ENCODE data around the gene GDF15.

The GDF15 gene

DNA sequence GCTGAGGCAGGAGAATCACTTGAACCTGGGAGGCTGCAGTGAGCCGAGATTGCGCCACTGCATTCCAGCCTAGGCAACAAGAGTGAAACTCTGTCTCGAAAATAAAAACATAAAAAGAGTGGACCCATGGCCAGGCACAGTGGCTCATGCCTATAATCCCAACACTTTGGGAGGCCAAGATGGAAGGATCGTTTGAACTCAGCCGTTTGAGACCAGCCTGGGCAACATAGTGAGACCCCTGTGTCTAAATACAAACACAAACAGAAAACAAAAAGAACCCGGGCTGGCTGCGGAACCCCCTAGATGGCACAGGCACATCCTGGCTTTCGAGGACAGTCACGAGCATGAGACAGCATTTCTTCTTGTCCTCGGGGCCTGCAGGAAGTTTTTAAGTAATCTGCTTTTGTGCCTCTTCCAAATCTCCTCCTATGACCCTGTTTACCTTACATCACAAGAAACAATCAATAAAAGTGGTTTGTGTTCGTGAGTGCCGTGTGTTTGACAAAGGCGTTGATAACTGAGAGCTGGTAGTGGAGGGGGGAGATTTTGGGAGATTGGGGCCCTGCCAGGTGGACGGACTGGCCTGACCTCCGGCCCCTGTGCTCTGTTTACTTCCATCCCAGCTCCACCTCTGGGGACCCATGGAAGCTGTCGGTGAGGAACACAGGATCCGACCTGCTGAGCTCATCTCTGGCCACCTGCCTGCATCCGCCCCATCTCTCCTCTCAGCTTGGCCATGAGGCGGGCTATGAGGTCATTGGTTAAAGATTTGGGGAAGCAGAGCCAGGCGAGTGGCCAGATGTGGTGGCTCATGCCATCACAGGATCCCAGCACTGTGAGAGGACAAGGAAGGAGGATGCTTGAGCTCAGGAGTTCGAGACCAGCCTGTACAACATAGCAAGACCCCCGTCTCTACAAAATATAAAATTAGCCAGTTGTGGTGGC, 5.9 kb upstream of the GDF15 start (continued):
- TF ChIP-seq BCL11A (tag by site-specific recombination; IDR thresholded peaks at IDR 0.05; ENCODE audit: low read depth) = no peak
- TF ChIP-seq ZNF350 (tag by site-specific recombination; IDR thresholded peaks at IDR 0.05) = no peak
- TF ChIP-seq SCRT2 (tag by site-specific recombination; IDR thresholded peaks at IDR 0.05) = peak; percentile 83
- no peak for TF ChIP-seq YY2 (tag by site-specific recombination; IDR thresholded peaks at IDR 0.05)
- TF ChIP-seq, protein P1, sequence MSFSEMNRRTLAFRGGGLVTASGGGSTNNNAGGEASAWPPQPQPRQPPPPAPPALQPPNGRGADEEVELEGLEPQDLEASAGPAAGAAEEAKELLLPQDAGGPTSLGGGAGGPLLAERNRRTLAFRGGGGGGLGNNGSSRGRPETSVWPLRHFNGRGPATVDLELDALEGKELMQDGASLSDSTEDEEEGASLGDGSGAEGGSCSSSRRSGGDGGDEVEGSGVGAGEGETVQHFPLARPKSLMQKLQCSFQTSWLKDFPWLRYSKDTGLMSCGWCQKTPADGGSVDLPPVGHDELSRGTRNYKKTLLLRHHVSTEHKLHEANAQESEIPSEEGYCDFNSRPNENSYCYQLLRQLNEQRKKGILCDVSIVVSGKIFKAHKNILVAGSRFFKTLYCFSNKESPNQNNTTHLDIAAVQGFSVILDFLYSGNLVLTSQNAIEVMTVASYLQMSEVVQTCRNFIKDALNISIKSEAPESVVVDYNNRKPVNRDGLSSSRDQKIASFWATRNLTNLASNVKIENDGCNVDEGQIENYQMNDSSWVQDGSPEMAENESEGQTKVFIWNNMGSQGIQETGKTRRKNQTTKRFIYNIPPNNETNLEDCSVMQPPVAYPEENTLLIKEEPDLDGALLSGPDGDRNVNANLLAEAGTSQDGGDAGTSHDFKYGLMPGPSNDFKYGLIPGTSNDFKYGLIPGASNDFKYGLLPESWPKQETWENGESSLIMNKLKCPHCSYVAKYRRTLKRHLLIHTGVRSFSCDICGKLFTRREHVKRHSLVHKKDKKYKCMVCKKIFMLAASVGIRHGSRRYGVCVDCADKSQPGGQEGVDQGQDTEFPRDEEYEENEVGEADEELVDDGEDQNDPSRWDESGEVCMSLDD (tag by site-specific recombination; IDR thresholded peaks at IDR 0.05) = peak; percentile 72; the same call in 1 of the 2 replicates
- TF ChIP-seq, protein P2, sequence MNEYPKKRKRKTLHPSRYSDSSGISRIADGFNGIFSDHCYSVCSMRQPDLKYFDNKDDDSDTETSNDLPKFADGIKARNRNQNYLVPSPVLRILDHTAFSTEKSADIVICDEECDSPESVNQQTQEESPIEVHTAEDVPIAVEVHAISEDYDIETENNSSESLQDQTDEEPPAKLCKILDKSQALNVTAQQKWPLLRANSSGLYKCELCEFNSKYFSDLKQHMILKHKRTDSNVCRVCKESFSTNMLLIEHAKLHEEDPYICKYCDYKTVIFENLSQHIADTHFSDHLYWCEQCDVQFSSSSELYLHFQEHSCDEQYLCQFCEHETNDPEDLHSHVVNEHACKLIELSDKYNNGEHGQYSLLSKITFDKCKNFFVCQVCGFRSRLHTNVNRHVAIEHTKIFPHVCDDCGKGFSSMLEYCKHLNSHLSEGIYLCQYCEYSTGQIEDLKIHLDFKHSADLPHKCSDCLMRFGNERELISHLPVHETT (tag by site-specific recombination; IDR thresholded peaks at IDR 0.05) = no peak; the same call in none of the 2 replicates
- no peak for TF ChIP-seq ZNF596 (tag by site-specific recombination; IDR thresholded peaks at IDR 0.05)
- TF ChIP-seq WT1 (tag by site-specific recombination; IDR thresholded peaks at IDR 0.05) = peak; percentile 17; the same call in 1 of the 2 replicates
- TF ChIP-seq ZNF174 (tag by site-specific recombination; IDR thresholded peaks at IDR 0.05) = no peak
- TF ChIP-seq ZNF416 (tag by site-specific recombination; IDR thresholded peaks at IDR 0.05) = no peak
- no peak for TF ChIP-seq ZNF48 (tag by site-specific recombination; IDR thresholded peaks at IDR 0.05)
- no peak for TF ChIP-seq ZNF146 (tag by site-specific recombination; IDR thresholded peaks at IDR 0.05)
- TF ChIP-seq ZNF155 (tag by site-specific recombination; IDR thresholded peaks at IDR 0.05) = no peak
- no peak for TF ChIP-seq HOXD13 (CRISPR knock-in tag; IDR thresholded peaks at IDR 0.05; ENCODE audit: borderline replicate concordance)
- TF ChIP-seq ZXDB (tag by site-specific recombination; IDR thresholded peaks at IDR 0.05) = peak; percentile 46; the same call in 1 of the 2 replicates
- TF ChIP-seq, protein P3, sequence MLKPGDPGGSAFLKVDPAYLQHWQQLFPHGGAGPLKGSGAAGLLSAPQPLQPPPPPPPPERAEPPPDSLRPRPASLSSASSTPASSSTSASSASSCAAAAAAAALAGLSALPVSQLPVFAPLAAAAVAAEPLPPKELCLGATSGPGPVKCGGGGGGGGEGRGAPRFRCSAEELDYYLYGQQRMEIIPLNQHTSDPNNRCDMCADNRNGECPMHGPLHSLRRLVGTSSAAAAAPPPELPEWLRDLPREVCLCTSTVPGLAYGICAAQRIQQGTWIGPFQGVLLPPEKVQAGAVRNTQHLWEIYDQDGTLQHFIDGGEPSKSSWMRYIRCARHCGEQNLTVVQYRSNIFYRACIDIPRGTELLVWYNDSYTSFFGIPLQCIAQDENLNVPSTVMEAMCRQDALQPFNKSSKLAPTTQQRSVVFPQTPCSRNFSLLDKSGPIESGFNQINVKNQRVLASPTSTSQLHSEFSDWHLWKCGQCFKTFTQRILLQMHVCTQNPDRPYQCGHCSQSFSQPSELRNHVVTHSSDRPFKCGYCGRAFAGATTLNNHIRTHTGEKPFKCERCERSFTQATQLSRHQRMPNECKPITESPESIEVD (tag by site-specific recombination; IDR thresholded peaks at IDR 0.05) = no peak
- TF ChIP-seq, protein P4, sequence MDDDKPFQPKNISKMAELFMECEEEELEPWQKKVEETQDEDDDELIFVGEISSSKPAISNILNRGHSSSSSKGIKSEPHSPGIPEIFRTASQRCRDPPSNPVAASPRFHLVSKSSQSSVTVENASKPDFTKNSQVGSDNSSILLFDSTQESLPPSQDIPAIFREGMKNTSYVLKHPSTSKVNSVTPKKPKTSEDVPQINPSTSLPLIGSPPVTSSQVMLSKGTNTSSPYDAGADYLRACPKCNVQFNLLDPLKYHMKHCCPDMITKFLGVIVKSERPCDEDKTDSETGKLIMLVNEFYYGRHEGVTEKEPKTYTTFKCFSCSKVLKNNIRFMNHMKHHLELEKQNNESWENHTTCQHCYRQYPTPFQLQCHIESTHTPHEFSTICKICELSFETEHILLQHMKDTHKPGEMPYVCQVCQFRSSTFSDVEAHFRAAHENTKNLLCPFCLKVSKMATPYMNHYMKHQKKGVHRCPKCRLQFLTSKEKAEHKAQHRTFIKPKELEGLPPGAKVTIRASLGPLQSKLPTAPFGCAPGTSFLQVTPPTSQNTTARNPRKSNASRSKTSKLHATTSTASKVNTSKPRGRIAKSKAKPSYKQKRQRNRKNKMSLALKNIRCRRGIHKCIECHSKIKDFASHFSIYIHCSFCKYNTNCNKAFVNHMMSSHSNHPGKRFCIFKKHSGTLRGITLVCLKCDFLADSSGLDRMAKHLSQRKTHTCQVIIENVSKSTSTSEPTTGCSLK (tag by site-specific recombination; IDR thresholded peaks at IDR 0.05) = no peak
- TF ChIP-seq, protein P5, sequence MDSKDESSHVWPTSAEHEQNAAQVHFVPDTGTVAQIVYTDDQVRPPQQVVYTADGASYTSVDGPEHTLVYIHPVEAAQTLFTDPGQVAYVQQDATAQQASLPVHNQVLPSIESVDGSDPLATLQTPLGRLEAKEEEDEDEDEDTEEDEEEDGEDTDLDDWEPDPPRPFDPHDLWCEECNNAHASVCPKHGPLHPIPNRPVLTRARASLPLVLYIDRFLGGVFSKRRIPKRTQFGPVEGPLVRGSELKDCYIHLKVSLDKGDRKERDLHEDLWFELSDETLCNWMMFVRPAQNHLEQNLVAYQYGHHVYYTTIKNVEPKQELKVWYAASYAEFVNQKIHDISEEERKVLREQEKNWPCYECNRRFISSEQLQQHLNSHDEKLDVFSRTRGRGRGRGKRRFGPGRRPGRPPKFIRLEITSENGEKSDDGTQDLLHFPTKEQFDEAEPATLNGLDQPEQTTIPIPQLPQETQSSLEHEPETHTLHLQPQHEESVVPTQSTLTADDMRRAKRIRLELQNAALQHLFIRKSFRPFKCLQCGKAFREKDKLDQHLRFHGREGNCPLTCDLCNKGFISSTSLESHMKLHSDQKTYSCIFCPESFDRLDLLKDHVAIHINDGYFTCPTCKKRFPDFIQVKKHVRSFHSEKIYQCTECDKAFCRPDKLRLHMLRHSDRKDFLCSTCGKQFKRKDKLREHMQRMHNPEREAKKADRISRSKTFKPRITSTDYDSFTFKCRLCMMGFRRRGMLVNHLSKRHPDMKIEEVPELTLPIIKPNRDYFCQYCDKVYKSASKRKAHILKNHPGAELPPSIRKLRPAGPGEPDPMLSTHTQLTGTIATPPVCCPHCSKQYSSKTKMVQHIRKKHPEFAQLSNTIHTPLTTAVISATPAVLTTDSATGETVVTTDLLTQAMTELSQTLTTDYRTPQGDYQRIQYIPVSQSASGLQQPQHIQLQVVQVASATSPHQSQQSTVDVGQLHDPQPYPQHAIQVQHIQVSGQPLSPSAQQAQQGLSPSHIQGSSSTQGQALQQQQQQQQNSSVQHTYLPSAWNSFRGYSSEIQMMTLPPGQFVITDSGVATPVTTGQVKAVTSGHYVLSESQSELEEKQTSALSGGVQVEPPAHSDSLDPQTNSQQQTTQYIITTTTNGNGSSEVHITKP (tag by site-specific recombination; IDR thresholded peaks at IDR 0.05) = peak; percentile 88
- TF ChIP-seq, protein P6, sequence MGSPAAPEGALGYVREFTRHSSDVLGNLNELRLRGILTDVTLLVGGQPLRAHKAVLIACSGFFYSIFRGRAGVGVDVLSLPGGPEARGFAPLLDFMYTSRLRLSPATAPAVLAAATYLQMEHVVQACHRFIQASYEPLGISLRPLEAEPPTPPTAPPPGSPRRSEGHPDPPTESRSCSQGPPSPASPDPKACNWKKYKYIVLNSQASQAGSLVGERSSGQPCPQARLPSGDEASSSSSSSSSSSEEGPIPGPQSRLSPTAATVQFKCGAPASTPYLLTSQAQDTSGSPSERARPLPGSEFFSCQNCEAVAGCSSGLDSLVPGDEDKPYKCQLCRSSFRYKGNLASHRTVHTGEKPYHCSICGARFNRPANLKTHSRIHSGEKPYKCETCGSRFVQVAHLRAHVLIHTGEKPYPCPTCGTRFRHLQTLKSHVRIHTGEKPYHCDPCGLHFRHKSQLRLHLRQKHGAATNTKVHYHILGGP (tag by site-specific recombination; IDR thresholded peaks at IDR 0.05) = no peak
- TF ChIP-seq, protein P7, sequence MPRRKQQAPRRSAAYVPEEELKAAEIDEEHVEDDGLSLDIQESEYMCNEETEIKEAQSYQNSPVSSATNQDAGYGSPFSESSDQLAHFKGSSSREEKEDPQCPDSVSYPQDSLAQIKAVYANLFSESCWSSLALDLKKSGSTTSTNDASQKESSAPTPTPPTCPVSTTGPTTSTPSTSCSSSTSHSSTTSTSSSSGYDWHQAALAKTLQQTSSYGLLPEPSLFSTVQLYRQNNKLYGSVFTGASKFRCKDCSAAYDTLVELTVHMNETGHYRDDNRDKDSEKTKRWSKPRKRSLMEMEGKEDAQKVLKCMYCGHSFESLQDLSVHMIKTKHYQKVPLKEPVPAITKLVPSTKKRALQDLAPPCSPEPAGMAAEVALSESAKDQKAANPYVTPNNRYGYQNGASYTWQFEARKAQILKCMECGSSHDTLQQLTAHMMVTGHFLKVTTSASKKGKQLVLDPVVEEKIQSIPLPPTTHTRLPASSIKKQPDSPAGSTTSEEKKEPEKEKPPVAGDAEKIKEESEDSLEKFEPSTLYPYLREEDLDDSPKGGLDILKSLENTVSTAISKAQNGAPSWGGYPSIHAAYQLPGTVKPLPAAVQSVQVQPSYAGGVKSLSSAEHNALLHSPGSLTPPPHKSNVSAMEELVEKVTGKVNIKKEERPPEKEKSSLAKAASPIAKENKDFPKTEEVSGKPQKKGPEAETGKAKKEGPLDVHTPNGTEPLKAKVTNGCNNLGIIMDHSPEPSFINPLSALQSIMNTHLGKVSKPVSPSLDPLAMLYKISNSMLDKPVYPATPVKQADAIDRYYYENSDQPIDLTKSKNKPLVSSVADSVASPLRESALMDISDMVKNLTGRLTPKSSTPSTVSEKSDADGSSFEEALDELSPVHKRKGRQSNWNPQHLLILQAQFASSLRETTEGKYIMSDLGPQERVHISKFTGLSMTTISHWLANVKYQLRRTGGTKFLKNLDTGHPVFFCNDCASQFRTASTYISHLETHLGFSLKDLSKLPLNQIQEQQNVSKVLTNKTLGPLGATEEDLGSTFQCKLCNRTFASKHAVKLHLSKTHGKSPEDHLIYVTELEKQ (tag by site-specific recombination; IDR thresholded peaks at IDR 0.05; ENCODE audit: borderline replicate concordance) = no peak
- no peak for TF ChIP-seq ZNF202 (tag by site-specific recombination; IDR thresholded peaks at IDR 0.05; ENCODE audit: borderline replicate concordance)
